Inflammatory macrophage treated with lipopolysaccharide for 4 hours (primary cell): Measurements from ENCODE around the gene ZNF710.

ENCODE experiments used
- DNase-seq: peaks from one replicate; pipeline ENCODE4 v3.0.0-alpha.2; 2020

Gene ZNF710

DNA sequence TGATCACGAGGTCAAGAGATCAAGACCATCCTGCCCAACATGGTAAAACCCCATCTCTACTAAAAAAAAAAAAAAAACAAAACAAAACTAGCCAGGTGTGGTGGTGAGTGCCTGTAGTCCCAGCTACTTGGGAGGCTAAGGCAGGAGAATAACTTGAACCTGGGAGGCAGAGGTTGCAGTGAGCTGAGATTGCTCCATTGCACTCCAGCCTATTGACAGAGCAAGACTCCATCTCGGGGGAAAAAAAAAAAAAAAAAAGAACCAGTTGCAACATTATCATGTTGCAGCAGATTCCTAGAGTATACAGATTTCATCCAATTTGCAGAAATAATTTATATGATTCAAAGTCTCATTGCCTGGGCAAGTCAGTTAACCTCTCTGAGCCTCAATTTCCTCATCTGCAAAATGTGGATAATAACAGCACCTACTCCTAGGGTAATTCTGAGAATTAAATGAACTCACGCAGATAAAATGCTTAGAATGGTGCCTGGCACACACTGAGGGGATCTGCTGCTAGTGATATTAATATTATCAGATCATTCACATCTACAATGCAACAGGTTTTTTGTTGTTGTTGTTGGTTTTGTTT, 108.1 kb downstream of the ZNF710 start:
- peak; percentile 18 for DNase-seq

GRCh38 chr15:90113166-90113565, 112.0 kb downstream of the ZNF710 start:
- DNase-seq, result no peak

- peak; percentile 48 for DNase-seq
Measured at GRCh38 chr15:90114451-90114901, 113.4 kb downstream of the ZNF710 start.

GRCh38 chr15:90115783-90116182, 114.7 kb downstream of the ZNF710 start:
- DNase-seq, result no peak

- no peak for DNase-seq
Measured at GRCh38 chr15:90119367-90119766, 118.2 kb downstream of the ZNF710 start.

GRCh38 chr15:90121086-90121485, 120.0 kb downstream of the ZNF710 start:
- DNase-seq, result no peak

- no peak for DNase-seq
Measured at GRCh38 chr15:90124507-90124906, 123.4 kb downstream of the ZNF710 start.

- DNase-seq, result no peak
Measured at GRCh38 chr15:90126022-90126421, 124.9 kb downstream of the ZNF710 start.

- DNase-seq, result no peak
Measured at GRCh38 chr15:90126596-90127435, 125.7 kb downstream of the ZNF710 start.

DNA sequence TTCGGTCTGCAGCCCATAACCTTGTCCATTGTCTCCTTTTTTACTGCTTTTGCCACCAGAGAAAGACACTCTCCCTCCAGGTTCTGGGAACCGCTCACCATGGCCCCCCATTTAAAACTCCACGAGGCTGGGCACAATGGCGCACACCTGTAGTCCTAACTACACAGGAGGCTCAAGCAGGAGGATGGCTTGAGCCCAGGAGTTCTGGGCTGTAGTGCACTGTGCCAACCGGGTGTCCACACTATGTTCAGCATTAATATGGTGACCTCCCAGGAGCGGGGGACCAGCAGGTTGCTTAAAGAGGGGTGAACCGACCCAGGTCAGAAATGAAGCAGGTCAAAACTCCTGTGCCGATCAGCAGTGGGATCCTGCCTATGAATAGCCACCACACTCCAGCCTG, 129.2 kb downstream of the ZNF710 start:
- no peak for DNase-seq
